ENCODE measurements around the gene C4BPB.

GRCh38 chr1:207097871-207098324 is 9.2 kb downstream of the C4BPB start:
- TF ChIP-seq MAX (IDR thresholded peaks at IDR 0.05) = no peak
- TF ChIP-seq CEBPB (IDR thresholded peaks at IDR 0.05) = no peak
- no peak for TF ChIP-seq FOXM1 (IDR thresholded peaks at IDR 0.05; ENCODE audit: borderline replicate concordance, low read depth)
- TF ChIP-seq RAD21 (IDR thresholded peaks at IDR 0.05; ENCODE audit: low read depth) = no peak
- no peak for TF ChIP-seq CREB1 (IDR thresholded peaks at IDR 0.05; ENCODE audit: low read depth)
- no peak for TF ChIP-seq ZBTB7A (IDR thresholded peaks at IDR 0.05; ENCODE audit: low read depth)
- TF ChIP-seq REST (IDR thresholded peaks at IDR 0.05; ENCODE audit: low read depth) = no peak
- TF ChIP-seq YY1 (IDR thresholded peaks at IDR 0.05; ENCODE audit: low read depth) = no peak
- no peak for TF ChIP-seq TAF1 (IDR thresholded peaks at IDR 0.05; ENCODE audit: low read depth)
